ENCODE results near the gene ERMAP.
"Not testable (repeated sequence)": the region's sequence is repeated elsewhere in the genome, so short reads cannot be mapped to it uniquely, and the experiment has no call there.

ERMAP gene

GRCh38 chr1:42845193-42845592 is 28.3 kb downstream of the ERMAP start:
- DNase-seq = no peak

GRCh38 chr1:42845866-42846256 is 28.9 kb downstream of the ERMAP start:
- no peak for DNase-seq

GRCh38 chr1:42846257-42847110 is 29.6 kb downstream of the ERMAP start, which contains the start of gene ZNF691:
TSS of gene ZNF691 (plus strand) at chr1:42846613. CDS start at chr1:42849659, 3,046 bp downstream.
- DNase-seq = peak; percentile 97

GRCh38 chr1:42847111-42847595 is 30.2 kb downstream of the ERMAP start:
- no peak for DNase-seq

GRCh38 chr1:42847721-42848460 is 31.0 kb downstream of the ERMAP start:
- no peak for DNase-seq

GRCh38 chr1:42848823-42849537 is 32.1 kb downstream of the ERMAP start:
- DNase-seq = no peak

GRCh38 chr1:42849944-42850343 is 33.0 kb downstream of the ERMAP start:
- DNase-seq = no peak

GRCh38 chr1:42851420-42851819 is 34.5 kb downstream of the ERMAP start:
- no peak for DNase-seq

GRCh38 chr1:42851960-42852607 is 35.2 kb downstream of the ERMAP start:
- DNase-seq = no peak

- no peak for DNase-seq
Measured at GRCh38 chr1:42852608-42852980, 35.7 kb downstream of the ERMAP start.

- no peak for DNase-seq
Measured at GRCh38 chr1:42853116-42853884, 36.4 kb downstream of the ERMAP start.

GRCh38 chr1:42856554-42856953 is 39.6 kb downstream of the ERMAP start:
- not testable (repeated sequence) for DNase-seq

GRCh38 chr1:42859366-42859765 is 42.4 kb downstream of the ERMAP start:
- DNase-seq = not testable (repeated sequence)

GRCh38 chr1:42860339-42861013 is 43.6 kb downstream of the ERMAP start:
- no peak for DNase-seq

- DNase-seq = no peak
Measured at GRCh38 chr1:42861014-42861399, 44.1 kb downstream of the ERMAP start.

- DNase-seq = no peak
Measured at GRCh38 chr1:42866549-42866948, 49.6 kb downstream of the ERMAP start.

GRCh38 chr1:42868466-42868865 is 51.5 kb downstream of the ERMAP start:
- DNase-seq = not testable (repeated sequence)

- DNase-seq = not testable (repeated sequence)
Measured at GRCh38 chr1:42869254-42869653, 52.3 kb downstream of the ERMAP start.

- not testable (repeated sequence) for DNase-seq
Measured at GRCh38 chr1:42869751-42870150, 52.8 kb downstream of the ERMAP start.

- DNase-seq = not testable (repeated sequence)
Measured at GRCh38 chr1:42873108-42873507, 56.2 kb downstream of the ERMAP start.

GRCh38 chr1:42873670-42874069 is 56.7 kb downstream of the ERMAP start:
- no peak for DNase-seq

Data from NCI-H1092 (cell line).